GM19023 (cell line): Measurements from ENCODE around the gene TBC1D9.
A peak's percentile ranks its signal among the peaks of the same experiment; 100 is the strongest.
"Not testable (repeated sequence)": the region's sequence is repeated elsewhere in the genome, so short reads cannot be mapped to it uniquely, and the experiment has no call there.

Experiments
- ATAC-seq: cut with Tn5 transposase; IDR thresholded peaks from one replicate; pipeline ENCODE4 v1.9.1; 2021; ENCODE audit warnings: mild to moderate bottlenecking, moderate library complexity; ENCODE audit not compliant: unreplicated experiment

The TBC1D9 gene

GRCh38 chr4:140754918-140755773, 1.0 kb downstream of the TBC1D9 start:
- ATAC-seq, result no peak

GRCh38 chr4:140753329-140753728, 2.9 kb downstream of the TBC1D9 start:
- ATAC-seq, result no peak

GRCh38 chr4:140752291-140753068, 3.7 kb downstream of the TBC1D9 start:
- ATAC-seq, result no peak

DNA sequence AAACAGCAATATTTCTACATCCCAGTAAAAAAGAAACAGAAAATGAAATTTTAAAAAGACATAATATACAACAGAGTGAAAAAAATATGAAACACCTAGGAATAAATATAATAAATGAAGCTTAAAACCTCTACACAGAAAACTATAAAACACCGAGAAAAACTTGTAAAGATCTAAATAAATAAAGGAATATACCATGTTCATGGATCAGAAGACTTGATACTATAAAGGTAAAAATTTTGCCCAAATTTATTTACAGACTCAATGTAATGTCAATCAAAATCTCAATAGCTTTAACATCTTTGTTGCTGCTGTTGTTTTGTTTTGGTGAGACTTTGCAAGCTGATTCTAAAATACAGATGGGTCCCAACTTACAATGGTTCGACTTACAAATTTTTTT, 5.7 kb downstream of the TBC1D9 start:
- no peak for ATAC-seq

DNA sequence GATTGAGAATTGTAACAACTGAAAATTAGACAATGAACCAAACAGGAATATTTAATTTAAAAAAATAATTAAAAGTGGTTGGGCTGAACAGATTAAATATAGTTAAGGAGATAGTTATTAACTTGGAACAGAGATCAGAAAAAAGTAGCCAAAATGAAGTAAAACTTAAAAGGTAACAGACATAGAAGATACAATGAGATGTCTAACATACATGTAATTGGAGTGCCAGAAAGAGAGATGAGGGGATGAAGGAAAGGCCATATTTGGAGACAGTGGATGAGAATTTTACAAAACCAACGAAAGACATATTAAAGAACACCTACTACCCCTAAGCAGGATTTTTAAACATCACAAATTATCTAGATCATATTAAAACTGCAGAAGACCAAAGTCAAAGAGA, 8.0 kb downstream of the TBC1D9 start:
- ATAC-seq, result no peak

- not testable (repeated sequence) for ATAC-seq
These were observed 9.6 kb downstream of the TBC1D9 start for GRCh38 chr4:140746546-140746945.

DNA sequence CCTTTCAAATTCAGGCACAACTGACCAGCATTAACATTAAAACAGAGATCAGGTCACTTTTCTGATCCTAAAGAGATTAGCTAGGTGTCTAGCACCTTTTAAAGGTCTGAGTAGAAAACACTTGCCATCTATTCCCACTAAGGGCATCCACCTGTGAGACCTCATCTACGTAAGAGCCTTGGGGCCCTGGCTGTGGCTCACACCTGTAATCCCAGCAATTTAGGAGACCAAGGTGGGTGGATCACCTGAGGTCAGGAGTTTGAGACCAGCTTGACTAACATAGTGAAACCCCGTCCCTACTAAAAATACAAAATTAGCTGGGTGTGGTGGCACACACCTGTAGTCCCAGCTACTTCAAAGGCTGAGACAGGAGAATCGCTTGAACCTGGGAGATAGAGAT, 11.8 kb downstream of the TBC1D9 start:
- ATAC-seq, result no peak

GRCh38 chr4:140743194-140743931, 12.8 kb downstream of the TBC1D9 start:
- ATAC-seq, result peak; percentile 73

DNA sequence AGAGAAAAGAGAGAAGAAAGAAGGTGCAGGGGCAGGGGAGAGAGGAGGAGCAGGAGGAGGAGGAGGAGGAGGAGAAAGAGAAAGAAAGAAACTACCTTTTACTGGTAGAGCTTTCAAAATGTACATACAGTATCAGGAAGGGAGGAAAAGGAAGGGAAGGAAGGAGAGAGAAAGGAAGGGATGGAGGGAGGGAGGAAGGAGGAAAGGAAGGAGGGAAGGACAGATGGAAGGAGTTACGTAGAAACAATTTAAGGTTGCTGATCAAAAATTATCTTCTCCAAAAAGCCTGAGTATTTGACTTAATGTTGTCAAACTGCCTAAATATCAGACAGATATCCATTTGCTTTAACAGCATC, 13.4 kb downstream of the TBC1D9 start:
- peak; percentile 26 for ATAC-seq

DNA sequence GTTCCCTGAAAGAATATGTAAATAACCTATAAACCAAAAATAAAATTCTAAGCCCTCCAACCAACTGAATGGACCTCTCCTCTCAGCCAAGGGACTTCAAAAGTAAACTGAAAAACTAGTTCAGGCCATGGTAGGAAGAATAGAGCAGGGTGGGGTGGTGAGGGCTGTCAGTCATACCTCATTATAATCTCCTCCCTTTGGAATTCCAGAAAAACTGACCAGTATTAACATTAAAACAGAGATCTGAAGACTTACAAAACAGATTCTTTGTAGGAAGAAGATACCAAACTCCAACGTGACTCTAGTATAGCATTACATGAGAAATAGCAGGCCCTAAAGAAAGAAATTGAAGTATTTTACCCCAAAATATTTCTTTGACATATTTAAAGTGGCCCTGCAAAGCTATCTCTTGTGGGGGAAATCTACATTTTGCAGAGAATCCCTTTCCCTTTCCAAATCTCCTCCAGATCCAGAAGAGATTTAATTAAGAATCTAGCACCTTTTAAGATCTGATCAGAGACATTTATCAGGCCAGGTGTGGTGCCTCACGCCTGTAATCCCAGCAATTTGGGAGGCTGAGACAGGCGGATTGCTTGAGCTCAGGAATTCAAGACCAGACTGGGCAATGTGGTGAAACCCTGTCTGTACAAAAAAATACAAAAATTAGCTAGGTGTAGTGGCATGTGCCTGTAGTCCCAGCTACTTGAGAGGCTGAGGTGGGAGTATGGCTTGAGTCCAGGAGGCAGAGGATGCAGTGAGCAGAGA, 15.1 kb downstream of the TBC1D9 start:
- ATAC-seq, result no peak

- ATAC-seq, result no peak
These were observed 15.8 kb downstream of the TBC1D9 start for GRCh38 chr4:140740422-140740821.

DNA sequence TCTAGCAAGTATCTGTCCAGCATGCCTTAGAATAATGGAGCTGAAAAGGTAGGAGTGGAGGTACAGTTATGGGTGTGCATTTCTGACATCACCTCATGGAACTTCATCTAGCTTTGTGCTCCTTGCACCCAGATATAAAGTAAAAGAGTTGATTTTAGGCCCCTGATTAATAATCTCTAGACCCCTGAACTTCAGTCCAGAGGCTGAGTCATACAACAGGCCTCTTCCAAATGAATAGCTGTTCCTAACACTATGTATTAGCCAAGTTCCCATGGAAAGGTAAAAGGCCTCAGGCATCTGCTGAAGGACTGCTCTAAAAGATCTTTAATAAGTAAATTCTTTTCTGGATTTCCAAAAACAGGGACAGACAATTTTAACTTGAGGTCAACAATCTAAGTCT, 16.2 kb downstream of the TBC1D9 start:
- no peak for ATAC-seq

DNA sequence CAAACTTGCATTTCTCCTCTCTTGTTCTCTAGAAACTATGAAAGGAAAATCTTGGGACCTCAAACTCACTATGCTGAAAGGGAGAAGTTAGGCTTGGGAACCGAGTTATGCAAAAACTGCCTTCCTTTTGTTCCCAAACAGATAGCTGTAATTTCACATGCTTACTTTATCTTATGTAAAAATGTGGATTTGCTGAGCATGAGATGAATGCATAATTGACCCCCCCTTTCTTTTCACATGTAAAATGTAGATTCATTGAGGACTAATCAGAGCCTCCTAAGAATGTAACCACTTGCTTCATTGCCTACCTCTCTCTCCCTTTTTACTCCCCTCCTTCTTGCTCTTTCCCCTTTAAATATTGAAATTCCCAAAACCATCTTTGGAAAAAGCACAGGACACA, 18.0 kb downstream of the TBC1D9 start:
- ATAC-seq, result no peak

DNA sequence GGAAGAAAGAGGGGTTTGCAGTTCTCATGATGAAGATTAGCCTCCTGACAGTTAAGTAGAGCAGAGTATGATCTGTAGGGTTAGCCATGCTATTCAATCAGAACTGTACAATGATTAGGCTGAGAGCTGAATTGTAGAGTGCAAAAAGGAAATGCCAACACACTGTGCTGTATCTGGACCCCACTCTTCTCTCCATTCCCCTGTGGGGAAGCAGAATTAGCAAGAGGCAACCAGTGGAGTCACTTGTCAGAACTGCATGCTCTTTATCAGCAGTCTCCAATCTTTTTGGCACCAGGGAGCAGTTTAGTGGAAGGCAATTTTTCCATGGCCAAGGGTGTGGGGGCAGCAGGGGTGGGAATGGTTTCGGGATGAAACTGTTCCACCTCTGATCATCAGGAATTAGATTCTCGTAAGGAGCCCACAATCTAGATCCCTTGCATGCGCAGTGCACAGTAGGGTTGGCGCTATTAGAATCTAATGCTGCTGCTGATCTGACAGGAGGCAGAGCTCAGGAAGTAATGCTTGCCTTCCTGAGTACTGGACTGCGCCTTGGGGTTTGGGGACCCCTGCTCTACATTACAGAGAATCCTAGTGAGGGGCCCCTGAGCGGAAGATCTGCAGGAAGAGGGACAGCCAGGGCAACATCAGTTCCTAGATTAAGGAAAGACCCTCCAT, 19.4 kb downstream of the TBC1D9 start:
- no peak for ATAC-seq

DNA sequence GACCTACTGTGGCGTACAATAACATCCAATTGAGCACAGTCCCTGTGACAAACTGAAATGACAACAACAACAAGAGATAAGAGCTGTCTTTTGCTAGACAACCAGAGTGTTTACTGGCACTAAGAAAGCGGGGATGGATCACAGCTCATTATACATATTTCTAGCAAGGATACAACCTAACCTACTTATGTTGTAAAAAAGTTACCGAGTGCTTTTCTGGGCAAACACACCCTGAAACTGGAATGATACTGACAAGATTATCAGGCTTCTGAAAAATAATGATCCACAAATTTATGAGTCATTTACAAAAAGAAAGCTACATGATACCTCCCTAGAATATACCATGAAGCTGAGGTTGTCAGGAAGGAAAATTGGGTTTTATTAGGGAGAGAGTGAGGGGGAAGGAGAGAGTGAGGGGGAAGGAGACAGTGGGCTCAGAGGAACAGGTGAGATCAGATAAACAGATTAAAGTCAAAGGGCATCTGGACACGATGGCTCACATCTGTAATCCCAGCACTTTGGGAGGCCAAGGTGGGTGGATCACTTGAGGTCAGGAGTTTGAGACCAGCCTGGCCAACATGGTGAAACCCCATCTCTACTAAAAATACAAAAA, 20.3 kb downstream of the TBC1D9 start:
- no peak for ATAC-seq

GRCh38 chr4:140735317-140735716, 20.9 kb downstream of the TBC1D9 start:
- no peak for ATAC-seq

GRCh38 chr4:140732780-140733179, 23.4 kb downstream of the TBC1D9 start:
- ATAC-seq, result no peak

DNA sequence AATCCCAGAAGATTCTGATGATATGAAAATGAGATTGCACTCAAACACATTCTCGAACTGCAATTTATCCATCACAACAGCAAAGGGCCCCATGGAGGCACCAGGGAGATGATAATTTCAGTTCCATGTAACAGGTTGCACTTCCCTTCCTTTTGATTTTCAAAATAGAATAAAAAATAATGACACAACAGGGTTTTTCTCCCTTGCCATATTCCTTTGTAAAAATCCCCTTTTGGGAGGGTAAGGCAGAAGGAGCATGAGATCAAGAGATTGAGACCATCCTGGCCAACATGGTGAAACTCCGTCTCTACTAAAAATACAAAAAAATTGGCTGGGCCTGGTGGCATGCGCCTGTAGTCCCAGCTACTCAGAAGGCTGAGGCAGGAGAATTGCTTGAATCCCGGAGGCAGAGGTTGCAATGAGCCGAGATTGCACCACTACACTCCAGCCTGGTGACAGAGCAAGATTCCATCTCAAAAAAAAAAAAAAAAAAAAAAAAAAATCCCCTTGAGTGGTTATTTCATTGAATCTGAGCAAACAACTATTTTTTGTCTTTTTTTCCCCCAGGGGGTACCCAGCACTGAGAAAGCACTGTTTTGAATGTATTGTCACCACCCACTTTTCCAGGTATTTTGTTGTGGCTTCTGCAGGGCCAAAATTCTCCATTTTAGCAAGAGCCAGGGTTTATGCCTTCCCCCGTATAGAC, 26.7 kb downstream of the TBC1D9 start:
- no peak for ATAC-seq

DNA sequence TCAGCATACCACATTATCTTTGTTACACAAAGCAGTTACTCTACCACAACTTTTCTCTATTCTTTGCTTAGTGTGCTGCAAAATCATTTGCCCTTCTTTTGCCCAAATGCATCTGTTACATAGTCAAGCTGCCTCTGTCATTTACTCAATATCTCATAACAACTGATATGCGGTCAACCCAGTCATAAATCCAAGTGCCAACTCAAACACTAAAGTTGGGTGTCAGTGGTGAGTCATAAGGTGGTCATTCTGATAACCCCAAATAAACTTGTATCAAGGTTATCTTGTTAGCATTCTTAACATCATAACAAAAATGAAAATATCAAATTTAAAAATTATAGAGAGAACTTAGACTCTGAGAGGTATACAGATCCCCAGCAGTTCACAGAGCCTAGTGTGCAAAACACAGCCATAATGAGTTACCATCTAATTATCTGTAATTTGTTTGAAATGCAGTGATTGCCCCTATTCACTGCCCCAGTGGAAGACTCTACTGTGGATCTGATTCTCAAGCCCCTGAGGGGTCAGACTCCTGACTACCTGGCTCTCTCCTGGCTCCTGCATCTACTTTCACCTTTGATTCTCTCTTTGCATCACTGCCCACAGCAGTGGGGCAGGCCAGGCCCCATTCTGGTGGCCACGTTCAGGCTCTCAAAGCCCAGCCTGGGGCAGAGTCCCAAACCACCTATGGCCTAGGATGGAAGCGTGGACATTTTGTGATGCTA, 29.2 kb downstream of the TBC1D9 start:
- ATAC-seq, result no peak
